Left renal cortex interstitium (tissue), 4 donors: ENCODE data around the gene PBX1. TPM values are rescaled to one million over a fixed set of nuclear protein-coding genes. Genes with fewer than 3 reads are reported as not detected.

Source experiments
- DNase-seq, 4 donors: peaks; one replicate each; pipeline ENCODE4 v3.0.0-alpha.2; 2013; ENCODE audit warnings: low read depth in 4 of 4, low spot score in 2 of 4, missing footprints in 1 of 4
- polyA plus RNA-seq, 4 donors: library from polyadenylated mRNA; unstranded; fragments of 120-200 nt; gene quantifications; one replicate each; pipeline ENCODE4 v1.2.1, GENCODE V29; 2013; ENCODE audit not compliant: insufficient read length in 4 of 4

The PBX1 gene
- polyA plus RNA-seq, 4 donors, result 156 to 177 (median 163) TPM

DNA sequence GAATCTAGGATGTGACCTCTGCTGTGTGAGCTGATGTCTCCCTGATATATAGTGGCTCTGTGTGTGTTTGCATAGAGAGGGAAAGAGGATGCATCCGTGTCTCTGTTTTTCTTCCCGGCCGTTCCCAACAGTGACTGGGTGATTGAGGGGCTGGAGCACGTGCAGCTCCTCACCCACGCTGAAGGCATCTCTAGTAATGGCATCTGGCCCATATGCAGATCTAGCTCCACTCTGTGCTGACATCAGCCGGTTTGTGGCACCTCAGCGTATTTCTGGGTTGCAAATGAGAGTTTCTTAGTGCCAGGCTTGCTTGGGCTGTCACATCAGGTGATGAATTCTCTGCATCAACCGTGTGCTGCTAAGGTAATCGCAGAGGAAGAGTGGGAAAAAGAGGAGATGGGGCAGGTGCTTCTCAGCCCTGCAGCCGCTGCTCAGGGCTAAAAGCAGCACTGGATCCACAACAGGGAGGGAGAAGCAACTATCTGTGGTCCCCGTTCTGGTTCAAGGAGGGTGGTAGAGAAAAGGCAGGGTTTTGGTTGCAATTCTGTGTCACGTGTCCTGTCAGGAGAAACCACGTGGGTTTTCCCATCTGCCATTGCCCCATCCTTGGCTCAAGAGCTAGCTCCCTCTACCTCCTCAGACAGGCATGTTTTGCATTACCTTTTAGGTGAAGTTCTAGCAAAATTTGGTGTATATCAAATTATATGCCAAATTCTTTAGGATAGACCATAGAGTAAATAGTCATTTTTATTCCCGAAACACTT lies 282.9 kb downstream of the PBX1 start:
- DNase-seq, result no peak

DNA sequence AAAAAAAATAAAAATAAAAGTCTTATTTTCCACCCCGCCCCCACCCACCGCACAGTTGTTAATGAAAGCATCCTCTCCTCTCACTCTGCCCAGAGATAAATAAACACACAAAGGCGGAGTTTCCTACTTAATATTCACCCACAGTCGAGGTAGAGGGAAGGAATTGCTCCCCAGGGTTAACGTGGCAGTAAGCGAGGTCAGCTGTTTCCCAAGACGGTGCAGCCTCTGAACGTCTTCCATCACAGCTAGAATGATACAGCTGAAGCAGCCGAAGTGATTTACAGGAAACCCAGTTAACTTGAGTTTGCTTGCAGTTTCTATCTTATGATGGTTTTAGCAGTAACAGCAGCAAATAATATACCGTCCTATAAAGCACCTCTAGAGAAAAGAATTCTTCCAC lies 283.9 kb downstream of the PBX1 start:
- no peak for DNase-seq

DNA sequence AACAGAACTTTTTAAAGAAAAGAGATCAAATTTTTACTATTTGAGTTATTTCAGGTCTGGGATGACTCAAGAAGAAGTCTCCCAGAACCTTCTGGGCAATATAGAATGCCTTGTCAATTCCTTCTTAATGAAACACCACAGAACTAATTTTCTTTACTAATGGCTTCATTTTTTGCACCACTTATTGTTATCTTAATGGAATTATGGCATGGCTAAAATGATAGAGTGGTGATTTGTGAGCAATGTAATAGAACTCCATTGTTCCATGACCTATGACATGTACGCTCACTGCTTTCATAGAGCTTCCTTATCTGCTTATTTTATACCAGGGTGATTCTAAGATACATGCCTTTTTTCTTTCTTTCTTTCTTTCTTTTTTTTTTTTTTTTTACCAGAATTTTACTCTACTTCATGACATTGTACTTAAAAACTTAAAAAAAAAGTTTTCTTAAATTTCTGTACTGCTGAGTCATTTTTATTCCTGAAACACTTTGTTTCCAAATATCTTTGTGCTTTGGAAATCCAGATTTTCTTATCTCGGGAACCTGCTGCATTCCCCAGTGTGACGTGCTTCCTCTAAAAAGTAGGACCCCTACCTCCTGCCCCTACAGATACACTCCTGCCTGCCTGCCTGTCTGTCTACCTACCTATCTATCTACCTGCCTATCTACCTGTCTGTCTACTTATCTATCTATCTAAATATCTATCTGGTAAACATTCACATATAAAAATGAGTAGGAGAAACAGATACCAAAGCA lies 284.9 kb downstream of the PBX1 start:
- DNase-seq, result no peak

DNA sequence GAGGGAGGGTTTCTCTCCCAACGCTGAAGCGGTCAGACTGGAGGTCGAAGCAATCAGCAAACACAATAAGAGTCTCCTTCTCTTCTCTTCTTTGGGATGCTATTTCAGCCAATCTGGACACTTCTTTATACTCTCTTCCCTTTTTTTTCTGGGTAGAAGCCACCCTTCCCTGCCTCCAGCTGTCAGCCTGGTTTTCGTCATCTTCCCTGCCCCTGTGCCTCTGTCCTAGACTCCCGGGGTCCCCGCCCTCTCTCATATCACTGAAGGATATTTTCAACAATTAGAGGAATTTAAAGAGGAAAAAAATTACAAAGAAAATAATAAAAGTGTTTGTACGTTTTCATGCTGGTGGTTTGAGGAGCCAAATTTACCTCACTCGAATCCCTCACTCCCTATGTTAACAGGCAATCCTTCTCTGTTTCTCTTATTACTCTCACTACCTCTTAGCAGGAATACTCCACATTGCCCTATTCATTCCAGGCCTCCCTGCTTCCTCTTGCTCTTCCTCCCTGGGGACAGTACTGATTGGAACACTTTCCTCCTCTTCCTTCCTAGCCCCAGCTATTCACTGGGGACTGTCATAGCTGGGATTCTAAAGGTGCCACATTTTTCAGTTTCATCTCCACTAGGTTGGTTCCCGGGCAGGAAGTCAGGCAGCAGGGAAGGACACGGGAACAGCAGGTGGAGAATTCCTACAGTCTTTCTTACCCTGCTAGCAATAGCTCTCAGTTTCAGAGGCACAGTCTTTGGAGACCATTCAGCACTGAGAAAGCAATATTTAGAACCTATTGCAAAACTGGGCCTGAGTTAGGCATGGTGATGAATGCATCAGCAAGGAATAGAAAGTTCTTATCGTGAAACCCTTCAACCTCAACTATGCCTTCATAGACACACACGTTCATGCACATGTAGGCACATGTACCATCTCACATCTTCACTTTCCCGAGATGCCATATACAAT lies 288.0 kb downstream of the PBX1 start:
- no peak for DNase-seq

DNA sequence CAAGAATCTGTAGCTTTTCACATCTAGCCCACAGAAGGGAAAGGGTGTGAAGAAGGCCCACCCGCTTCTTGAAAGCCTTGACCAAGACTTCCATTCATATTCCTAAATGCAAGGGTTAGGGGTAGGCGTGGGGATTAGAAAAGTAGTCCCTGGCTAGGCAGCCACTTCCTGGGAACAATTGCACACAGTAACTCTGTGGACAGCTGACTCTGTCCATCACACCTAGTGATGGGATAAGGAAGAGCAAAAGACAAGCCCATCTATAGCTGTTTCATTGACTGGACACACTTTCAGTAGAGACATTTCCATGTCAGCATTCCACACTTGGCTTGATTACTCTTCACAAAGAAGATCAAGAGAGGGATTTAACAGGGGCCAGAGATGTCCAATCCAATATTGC lies 294.2 kb downstream of the PBX1 start:
- DNase-seq, result no peak

DNA sequence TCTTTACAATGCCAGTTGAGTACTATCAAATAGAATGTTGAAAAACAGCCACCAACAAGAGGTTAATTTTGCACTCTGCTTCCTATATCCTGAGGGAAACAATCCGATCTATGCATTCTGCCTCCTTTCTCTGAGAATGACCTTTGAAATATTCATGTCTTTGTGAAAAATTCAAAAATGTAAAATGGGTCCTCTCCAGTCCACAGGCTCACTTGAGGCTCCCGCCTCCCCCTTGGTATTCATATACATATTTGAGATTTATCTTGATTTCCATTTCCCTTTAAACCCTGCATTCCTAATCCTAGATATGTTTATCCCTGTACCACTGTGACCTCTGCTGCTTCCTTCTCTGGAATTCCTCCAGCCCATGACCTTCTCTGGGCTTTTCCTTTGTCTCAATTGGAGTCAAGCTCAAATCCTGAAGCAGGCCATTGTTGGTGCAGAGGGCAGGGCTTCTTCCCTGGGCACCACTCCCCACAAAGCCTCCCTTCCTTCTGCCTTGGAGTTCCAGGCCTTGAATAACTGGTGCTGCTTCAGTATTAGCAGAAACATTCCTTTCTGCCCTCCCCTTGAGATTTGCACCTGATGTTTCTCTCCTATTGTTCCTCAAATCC lies 296.8 kb downstream of the PBX1 start:
- no peak for DNase-seq

DNA sequence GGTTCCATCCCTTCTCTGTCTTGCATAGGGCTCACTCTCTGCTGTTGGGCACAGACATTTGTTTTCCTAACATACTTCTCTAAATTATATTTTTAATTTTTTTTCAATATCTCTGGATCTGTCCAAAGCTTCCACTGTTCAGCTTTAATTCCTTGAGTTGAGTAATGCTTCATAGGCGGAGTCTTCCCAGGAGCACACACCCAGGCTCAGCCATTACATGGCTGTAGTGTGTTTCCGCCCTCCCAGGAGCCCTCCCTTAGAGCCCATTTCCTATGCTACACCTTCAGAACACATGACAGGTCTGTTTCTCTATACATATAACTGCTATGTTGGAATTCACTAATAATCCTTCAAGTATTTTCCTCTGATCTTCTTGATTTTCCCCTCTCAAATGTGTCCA lies 297.4 kb downstream of the PBX1 start:
- DNase-seq, result no peak

DNA sequence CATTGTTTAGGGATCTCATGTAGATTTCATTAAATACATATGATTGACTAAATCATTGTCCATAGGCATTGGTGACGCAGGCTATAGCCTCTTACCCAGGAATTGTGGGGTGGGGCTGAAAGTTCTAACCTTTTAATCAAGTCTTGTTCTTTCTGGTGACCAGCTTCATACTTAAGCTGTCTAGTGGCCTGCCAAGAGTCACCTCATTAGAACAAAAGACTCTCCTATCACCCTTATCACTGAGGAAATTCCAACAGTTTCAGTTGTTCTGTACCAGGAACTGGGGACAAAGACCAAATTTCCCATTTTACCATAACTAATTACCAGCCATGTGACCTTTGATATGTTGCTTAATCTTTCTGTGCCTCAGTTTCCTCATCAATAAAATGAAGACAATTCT lies 298.5 kb downstream of the PBX1 start:
- no peak for DNase-seq

DNA sequence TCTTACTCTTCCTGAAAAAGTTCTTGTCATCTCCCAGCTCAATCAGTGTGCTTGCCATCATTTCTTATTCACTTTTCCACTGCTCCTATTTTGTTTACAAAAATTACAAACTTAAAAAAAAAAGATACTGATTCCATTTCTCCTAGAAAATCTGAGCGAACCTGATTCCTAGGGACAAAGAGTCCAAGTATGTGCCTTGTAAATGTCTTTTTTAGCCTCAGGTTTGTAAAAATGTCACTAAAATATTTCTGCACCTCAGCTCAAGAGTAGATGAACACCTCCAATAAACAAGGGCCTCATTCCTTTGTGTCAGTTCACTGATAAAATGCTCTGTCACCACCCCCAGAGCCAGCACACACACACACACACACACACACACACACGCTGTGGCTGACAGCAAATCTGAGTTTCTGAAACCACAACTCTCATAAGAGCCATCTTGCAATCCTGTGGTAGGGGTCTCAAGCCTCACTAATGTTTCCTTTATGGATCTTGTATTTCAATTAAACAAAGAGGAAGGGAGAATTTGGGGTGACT lies 299.2 kb downstream of the PBX1 start:
- DNase-seq, result no peak

DNA sequence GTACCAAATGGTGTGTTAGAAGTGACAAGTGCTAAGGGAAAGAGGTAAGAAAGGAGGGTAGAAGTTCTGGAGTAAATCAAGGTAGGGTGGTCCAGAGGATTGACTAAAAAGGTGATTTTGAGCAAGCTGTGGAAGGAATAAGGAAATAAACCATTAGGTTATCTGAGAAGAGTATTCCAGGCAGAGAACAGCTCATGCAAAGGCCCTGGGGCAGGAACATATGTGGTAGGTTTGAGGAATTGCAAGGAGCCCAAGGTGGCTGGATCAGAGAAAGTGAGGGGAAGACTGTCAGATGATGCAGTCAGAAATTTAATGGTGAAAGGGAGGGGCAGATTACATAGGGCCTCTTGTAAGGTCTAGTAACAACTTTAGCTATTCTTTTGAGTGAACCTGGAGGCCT lies 302.6 kb downstream of the PBX1 start:
- DNase-seq, result no peak

DNA sequence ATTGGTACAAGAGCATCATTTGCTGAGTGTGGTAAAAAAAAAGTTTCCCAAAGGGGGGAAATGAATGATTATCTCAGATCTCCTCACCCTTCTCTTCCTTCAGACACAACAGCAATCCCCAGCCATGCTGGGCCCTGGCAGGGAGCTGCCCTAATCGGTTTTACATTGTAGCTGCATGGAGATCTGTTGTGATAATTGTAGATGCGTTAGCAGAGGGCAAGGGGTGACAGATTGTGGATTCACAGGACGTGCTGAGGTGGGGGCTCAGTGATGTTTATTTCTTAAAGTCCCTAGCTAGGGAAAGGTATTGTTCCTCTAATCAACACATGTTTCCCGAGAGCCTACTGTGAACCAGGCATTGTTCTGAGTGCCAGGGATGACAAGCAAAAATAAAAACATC lies 304.1 kb downstream of the PBX1 start:
- DNase-seq, result no peak

DNA sequence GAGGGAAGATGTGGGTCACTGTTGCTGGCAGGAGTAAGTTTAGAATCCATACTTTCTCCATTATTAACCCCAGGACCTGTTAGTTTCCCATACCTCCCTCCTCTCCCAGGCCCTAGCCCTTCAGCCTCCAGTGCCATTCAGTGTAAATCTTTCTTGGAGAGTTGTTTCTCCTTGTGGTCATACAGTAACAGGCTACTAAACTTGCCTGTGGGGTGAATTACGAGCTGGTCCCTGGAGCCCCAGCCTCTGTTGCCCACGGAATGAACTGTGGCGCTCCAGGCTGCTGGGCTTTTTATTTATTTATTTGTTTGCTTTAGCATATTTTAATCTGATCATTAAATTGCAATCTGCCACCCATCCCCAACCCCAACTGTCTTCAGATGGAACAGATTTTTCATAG lies 305.2 kb downstream of the PBX1 start:
- DNase-seq, result peak in 1 of 4 donors; percentile 10

DNA sequence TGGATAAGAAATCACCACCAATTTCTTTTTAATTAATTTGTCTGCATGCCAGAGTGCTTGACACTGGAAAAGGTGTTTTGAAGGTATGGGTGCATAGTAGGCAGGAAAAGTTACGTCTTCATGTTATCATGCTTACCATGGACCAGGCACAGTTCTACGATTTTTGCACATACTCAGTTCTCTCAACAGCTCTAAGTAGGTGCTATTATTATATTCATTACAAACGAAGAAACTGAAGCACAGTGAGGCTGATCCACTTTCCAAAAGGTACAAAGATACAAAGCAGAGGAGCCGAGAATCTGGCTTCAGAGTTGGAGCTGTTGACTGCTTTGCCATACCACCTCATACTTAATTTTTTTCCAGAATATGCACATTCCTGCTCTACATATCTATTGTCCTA lies 306.4 kb downstream of the PBX1 start:
- DNase-seq, result no peak

DNA sequence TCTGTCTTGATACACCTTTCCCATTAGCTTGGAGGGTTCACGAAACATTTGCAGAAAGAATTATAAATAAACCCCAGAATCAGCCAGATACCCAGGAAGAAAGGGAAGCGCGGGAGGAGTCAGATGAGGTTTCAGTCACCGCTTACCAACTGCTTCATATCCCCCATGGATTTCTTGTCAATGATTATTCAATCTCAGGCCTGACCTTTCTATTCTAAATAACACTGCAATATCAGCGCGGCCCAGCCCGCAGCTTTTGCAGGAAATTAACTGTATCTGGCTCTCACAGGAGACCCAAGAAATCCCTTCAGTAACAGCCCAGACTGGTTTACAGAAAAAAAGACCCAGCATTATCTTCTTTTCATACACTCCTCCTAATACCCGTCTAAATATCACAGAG lies 308.6 kb downstream of the PBX1 start:
- DNase-seq, result no peak

DNA sequence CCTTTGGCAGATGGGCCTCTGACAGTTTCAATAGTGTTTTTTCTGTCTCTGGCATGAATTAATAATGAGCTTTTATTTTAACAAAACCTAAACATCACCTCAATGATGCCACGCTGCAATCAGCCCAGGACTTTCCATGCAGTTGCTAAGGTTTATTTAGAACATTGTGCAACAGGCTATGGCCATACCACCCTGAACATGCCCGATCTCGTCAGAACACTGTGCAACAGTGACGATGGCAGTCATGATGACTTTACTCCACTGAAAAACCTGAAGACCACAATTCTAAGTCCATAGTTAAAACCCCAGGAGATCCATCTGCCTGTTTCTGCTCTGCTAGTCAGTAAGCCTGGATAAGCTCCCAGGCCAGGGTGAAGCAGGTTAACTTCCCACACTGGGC lies 310.0 kb downstream of the PBX1 start:
- no peak for DNase-seq

DNA sequence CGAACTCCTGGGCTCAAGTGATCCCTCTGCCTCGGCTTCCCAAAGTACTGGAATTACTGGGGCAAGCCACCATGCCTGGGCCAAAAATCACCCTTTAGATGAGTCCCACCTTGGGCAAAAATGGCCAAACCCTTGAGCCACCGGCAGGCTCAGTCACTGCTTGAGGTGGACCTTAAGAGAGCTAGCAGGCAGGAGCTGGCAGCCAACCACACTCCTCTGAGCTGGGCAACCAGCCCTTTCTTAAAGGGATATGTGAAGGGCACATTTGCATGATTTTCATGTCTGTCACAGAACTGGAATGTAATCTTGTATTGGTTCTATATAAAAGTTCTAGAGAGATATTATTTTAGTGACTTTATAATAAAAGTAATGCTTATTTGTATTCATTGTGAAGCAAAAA lies 316.5 kb downstream of the PBX1 start:
- DNase-seq, result no peak

DNA sequence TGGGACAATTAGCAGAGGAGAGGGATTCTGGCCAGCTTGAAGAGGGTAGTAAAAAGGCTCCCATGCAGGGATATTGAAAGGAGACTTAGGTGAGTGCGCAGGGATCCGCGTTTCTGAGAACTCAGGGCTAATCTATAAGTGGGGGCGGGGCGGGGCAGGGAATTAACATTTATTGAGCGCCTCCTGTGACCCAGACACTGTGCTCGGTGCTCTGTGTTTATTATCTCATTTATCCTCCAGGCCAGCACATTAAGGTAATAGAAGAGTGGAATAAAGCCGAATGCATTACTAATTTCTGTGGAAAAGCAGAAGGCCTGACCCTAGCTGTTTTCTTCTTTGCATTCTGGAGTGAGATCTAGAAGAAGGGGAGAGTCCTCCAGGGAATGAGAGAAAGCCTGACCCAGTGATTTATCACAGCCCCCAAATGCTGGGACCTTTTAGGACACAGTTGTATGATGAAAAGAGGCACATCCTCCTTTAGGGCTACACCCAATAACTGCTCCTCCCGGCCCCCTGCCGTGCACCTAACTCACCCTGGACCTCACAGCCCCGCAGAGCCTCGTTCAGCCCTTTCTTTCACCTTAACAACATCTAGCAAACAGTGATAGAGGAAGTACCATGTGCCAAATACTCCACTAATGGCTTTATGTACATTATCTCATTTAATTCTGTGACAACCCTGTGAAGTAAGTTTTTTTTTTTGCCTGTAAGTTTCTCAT lies 317.6 kb downstream of the PBX1 start:
- no peak for DNase-seq

DNA sequence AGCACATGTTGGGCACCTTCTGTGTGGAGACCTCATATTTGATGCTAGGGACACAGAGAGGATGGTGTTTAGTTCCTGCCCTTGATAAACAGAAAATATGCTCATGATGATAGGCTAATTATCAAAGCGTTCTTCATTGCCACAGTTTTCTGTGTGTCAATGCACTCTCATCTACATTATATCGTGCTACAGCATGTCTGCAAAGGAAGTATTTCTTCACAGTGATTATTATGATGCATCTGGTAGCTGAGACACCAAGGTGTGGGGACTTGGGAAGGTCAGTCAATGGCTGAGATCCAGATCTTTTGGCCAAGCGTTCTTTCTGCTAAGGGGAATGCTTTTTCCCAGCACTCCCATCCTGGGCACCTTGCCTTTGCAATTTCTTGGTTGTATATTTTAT lies 321.2 kb downstream of the PBX1 start:
- no peak for DNase-seq

DNA sequence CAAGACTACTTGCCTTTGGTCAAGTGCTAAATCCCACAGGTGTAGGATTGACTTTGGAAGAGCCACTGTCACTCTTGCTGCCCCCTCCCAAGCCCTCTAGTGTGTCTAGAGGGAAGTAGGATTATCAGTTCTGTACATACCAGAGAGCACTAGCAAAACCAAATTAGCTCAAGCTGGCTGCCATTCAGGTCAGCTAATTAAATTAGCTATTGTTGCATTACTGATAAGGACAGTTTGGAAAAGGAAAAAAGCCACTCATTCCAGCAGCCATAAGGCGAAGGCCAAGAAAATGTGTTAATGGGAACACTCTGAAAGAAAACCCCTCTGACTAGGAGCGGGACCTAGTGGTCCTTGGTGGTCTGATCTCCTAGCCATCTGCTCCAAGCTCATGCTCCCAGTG lies 321.7 kb downstream of the PBX1 start:
- no peak for DNase-seq

DNA sequence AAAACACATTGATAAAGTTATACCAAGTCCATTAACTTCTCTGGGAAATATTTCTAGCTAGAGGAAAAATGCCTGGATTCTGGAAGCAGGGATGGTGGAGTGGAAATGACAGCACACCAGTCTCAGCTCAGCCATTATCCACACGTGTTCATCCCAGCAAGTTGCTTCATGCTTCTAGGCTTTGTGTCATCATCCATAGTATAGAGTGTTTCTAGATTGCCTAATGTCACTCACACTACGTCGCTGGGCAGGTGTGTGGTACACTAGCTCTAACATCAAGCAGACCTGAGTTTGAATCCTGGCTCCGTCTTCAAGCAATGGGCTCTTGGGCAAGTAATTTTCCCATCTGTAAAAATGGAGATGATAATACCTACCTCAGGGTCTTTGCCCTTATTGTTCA lies 326.3 kb downstream of the PBX1 start:
- no peak for DNase-seq
